ENCODE results near the gene PARD3.

DNA sequence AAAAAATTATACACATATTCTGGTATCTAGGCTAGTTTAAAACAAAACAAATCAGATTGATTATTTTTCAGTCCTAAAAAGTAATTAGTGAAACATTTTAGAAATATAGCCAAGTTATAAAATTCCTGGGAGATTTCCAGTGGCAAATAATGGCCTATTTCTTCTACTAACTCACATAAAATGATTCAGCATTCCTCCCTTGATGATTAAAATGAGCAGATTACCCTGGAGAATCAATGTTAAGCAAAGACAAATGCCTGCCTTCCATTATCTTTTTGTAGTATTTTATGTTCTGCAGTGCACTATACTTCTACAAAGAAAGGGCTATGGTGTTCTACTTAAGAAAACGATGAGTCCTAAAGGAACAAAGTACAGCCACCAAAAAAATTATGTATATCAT, 53.6 kb downstream of the PARD3 start:
- TF ChIP-seq, protein P1, sequence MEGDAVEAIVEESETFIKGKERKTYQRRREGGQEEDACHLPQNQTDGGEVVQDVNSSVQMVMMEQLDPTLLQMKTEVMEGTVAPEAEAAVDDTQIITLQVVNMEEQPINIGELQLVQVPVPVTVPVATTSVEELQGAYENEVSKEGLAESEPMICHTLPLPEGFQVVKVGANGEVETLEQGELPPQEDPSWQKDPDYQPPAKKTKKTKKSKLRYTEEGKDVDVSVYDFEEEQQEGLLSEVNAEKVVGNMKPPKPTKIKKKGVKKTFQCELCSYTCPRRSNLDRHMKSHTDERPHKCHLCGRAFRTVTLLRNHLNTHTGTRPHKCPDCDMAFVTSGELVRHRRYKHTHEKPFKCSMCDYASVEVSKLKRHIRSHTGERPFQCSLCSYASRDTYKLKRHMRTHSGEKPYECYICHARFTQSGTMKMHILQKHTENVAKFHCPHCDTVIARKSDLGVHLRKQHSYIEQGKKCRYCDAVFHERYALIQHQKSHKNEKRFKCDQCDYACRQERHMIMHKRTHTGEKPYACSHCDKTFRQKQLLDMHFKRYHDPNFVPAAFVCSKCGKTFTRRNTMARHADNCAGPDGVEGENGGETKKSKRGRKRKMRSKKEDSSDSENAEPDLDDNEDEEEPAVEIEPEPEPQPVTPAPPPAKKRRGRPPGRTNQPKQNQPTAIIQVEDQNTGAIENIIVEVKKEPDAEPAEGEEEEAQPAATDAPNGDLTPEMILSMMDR (IDR thresholded peaks at IDR 0.05): no peak
- TF ChIP-seq POLR2A (IDR thresholded peaks at IDR 0.05): no peak
